ENCODE results near the gene SDK1.
A peak's percentile ranks its signal among the peaks of the same experiment; 100 is the strongest.

The SDK1 gene

GRCh38 chr7:4103352-4104091, 802.5 kb downstream of the SDK1 start:
- Histone ChIP-seq H3K9me3 (ENCODE audit: severe bottlenecking) (no peaks in the 10 kb centered on the region), H3K36me3 (ENCODE audit: low read depth) (no peaks in the 10 kb centered on the region), H3K4me1 (ENCODE audit: insufficient read depth, poor library complexity, severe bottlenecking) (no peaks in the 10 kb centered on the region), H3K4me3 (ENCODE audit: severe bottlenecking) (no peak overlapping the region), H3K27me3 (ENCODE audit: insufficient read depth, poor library complexity, severe bottlenecking) (no peaks in the 10 kb centered on the region), H3K27ac (ENCODE audit: poor library complexity, severe bottlenecking) (no peak overlapping the region)
- no peak for DNase-seq (ENCODE audit: low spot score)
- TF ChIP-seq CTCF (IDR thresholded peaks at IDR 0.05; ENCODE audit: poor library complexity, severe bottlenecking) = peak; percentile 32
- ATAC-seq (ENCODE audit: low read depth) = peak; percentile 36; the same call in 1 of the 3 replicates

GRCh38 chr7:4107839-4108238, 806.8 kb downstream of the SDK1 start:
- ATAC-seq (ENCODE audit: low read depth) = no peak
- Histone ChIP-seq H3K36me3 (ENCODE audit: low read depth) (no peaks in the 10 kb centered on the region), H3K4me3 (ENCODE audit: severe bottlenecking) (no peak overlapping the region), H3K9me3 (ENCODE audit: severe bottlenecking) (no peaks in the 10 kb centered on the region), H3K27ac (ENCODE audit: poor library complexity, severe bottlenecking) (no peak overlapping the region), H3K4me1 (ENCODE audit: insufficient read depth, poor library complexity, severe bottlenecking) (no peaks in the 10 kb centered on the region), H3K27me3 (ENCODE audit: insufficient read depth, poor library complexity, severe bottlenecking) (no peaks in the 10 kb centered on the region)
- TF ChIP-seq CTCF (IDR thresholded peaks at IDR 0.05; ENCODE audit: poor library complexity, severe bottlenecking) = no peak
- no peak for DNase-seq (ENCODE audit: low spot score)

GRCh38 chr7:4108951-4109350, 807.9 kb downstream of the SDK1 start:
- H3K4me3 ChIP-seq (ENCODE audit: severe bottlenecking) = no peak overlapping the region
- H3K27me3 ChIP-seq (ENCODE audit: insufficient read depth, poor library complexity, severe bottlenecking) = no peaks in the 10 kb centered on the region
- no peaks in the 10 kb centered on the region for H3K36me3 ChIP-seq (ENCODE audit: low read depth)
- no peaks in the 10 kb centered on the region for H3K4me1 ChIP-seq (ENCODE audit: insufficient read depth, poor library complexity, severe bottlenecking)
- TF ChIP-seq CTCF (IDR thresholded peaks at IDR 0.05; ENCODE audit: poor library complexity, severe bottlenecking) = no peak
- H3K27ac ChIP-seq (ENCODE audit: poor library complexity, severe bottlenecking) = no peak overlapping the region
- DNase-seq (ENCODE audit: low spot score) (no peak), ATAC-seq (ENCODE audit: low read depth) (no peak)
- no peaks in the 10 kb centered on the region for H3K9me3 ChIP-seq (ENCODE audit: severe bottlenecking)

- Histone ChIP-seq H3K36me3 (ENCODE audit: low read depth) (no peaks in the 10 kb centered on the region), H3K9me3 (ENCODE audit: severe bottlenecking) (no peaks in the 10 kb centered on the region), H3K4me1 (ENCODE audit: insufficient read depth, poor library complexity, severe bottlenecking) (no peaks in the 10 kb centered on the region), H3K27me3 (ENCODE audit: insufficient read depth, poor library complexity, severe bottlenecking) (no peaks in the 10 kb centered on the region), H3K4me3 (ENCODE audit: severe bottlenecking) (no peak overlapping the region), H3K27ac (ENCODE audit: poor library complexity, severe bottlenecking) (no peak overlapping the region)
- no peak for DNase-seq (ENCODE audit: low spot score)
- no peak for TF ChIP-seq CTCF (IDR thresholded peaks at IDR 0.05; ENCODE audit: poor library complexity, severe bottlenecking)
- ATAC-seq (ENCODE audit: low read depth) = no peak
Measured at GRCh38 chr7:4109481-4110110, 808.5 kb downstream of the SDK1 start.

- DNase-seq (ENCODE audit: low spot score) = no peak
- H3K27me3 ChIP-seq (ENCODE audit: insufficient read depth, poor library complexity, severe bottlenecking) = no peaks in the 10 kb centered on the region
- no peak overlapping the region for H3K4me3 ChIP-seq (ENCODE audit: severe bottlenecking)
- no peaks in the 10 kb centered on the region for H3K36me3 ChIP-seq (ENCODE audit: low read depth)
- ATAC-seq (ENCODE audit: low read depth) = no peak
- no peak for TF ChIP-seq CTCF (IDR thresholded peaks at IDR 0.05; ENCODE audit: poor library complexity, severe bottlenecking)
- no peak overlapping the region for H3K27ac ChIP-seq (ENCODE audit: poor library complexity, severe bottlenecking)
- no peaks in the 10 kb centered on the region for H3K9me3 ChIP-seq (ENCODE audit: severe bottlenecking)
- H3K4me1 ChIP-seq (ENCODE audit: insufficient read depth, poor library complexity, severe bottlenecking) = no peaks in the 10 kb centered on the region
Measured at GRCh38 chr7:4110438-4110837, 809.4 kb downstream of the SDK1 start.

Measured in RWPE2 (cell line).